Activated CD8-positive, alpha-beta T cell treated with anti-CD3 and anti-CD28 coated beads, Interleukin-2, amount 10 ng/mL, durations not matched to agents 7 days and 5 days (primary cell): ENCODE data around the gene KLHL3. TPM values are rescaled to one million over a fixed set of nuclear protein-coding genes. Genes with fewer than 3 reads are reported as not detected.

Source experiments
- ATAC-seq: fragments of 150-1000 bp; cut with Tn5 transposase; one replicate; pipeline ENCODE4 v1.10.0; 2021; ENCODE audit warnings: moderate library complexity
- CTCF ChIA-PET: fragments of 350-600 bp; sonication (Branson Sonifier 250); formaldehyde crosslinking; loops from one replicate; lab custom pipeline; 2021; ENCODE audit warnings: antibody characterized with exemption; lab: Charles Lee
- POLR2A ChIA-PET: fragments of 350-600 bp; sonication (Branson Sonifier 250); formaldehyde crosslinking; loops from one replicate; lab custom pipeline; 2021; ENCODE audit warnings: antibody characterized with exemption; lab: Charles Lee
- DNase-seq: peaks from one replicate; pipeline ENCODE4 v3.0.0-alpha.2; 2020
- H3K27ac Mint-ChIP-seq: one replicate; pipeline ENCODE4 v1.8.0; 2021; ENCODE audit warnings: mild to moderate bottlenecking, mixed read lengths
- H3K27me3 Mint-ChIP-seq: one replicate; pipeline ENCODE4 v1.8.0; 2021; ENCODE audit warnings: low read depth, mixed read lengths
- H3K36me3 Mint-ChIP-seq: one replicate; pipeline ENCODE4 v1.8.0; 2021; ENCODE audit warnings: low read depth, mixed read lengths
- H3K4me1 Mint-ChIP-seq: one replicate; pipeline ENCODE4 v1.8.0; 2021; ENCODE audit warnings: low read depth, mixed read lengths
- H3K4me3 Mint-ChIP-seq: one replicate; pipeline ENCODE4 v1.8.0; 2021; ENCODE audit warnings: mild to moderate bottlenecking, mixed read lengths
- H3K9me3 Mint-ChIP-seq: one replicate; pipeline ENCODE4 v1.8.0; 2022; ENCODE audit warnings: mixed read lengths; ENCODE audit not compliant: insufficient read depth
- total RNA-seq, 2 experiments: library from RNA; stranded (reverse); gene quantifications; one replicate each; pipeline ENCODE4 v1.2.3, GENCODE V29; 2021

Gene KLHL3
- total RNA-seq, 2 experiments from 2014 or later: 13.7 to 15.2 TPM

GRCh38 chr5:137630972-137631370 lies 104.9 kb downstream of the KLHL3 start:
- Mint-ChIP-seq H3K9me3 (no peaks in the 10 kb centered on the region), H3K27ac (no peak overlapping the region), H3K36me3 (no peaks in the 10 kb centered on the region), H3K4me3 (no peak overlapping the region), H3K4me1 (no peaks in the 10 kb centered on the region), H3K27me3 (no peaks in the 10 kb centered on the region)
- POLR2A ChIA-PET: no interaction called here
- CTCF ChIA-PET: interaction anchor here (2.0 to 7.2 kb wide), 7 partner anchors 10 to 437 kb away, joined by 6 to 111 read pairs (median 17); partner anchors contain the start of gene KLHL3
- no peak for ATAC-seq
- no peak for DNase-seq

- Mint-ChIP-seq H3K9me3 (no peaks in the 10 kb centered on the region), H3K36me3 (no peaks in the 10 kb centered on the region), H3K4me1 (no peaks in the 10 kb centered on the region), H3K27ac (no peak overlapping the region), H3K27me3 (no peaks in the 10 kb centered on the region), H3K4me3 (no peak overlapping the region)
- ATAC-seq (no peak), DNase-seq (no peak)
- CTCF ChIA-PET: interaction anchor here (0.7 to 7.2 kb wide), 27 partner anchors 10 to 447 kb away, joined by 3 to 111 read pairs (median 5); partner anchors contain the start of gene KLHL3
- POLR2A ChIA-PET: no interaction called here
These were observed 105.5 kb downstream of the KLHL3 start for GRCh38 chr5:137630216-137630971.

GRCh38 chr5:137629646-137630045 lies 106.2 kb downstream of the KLHL3 start:
- no peaks in the 10 kb centered on the region for H3K9me3 Mint-ChIP-seq
- POLR2A ChIA-PET: no interaction called here
- CTCF ChIA-PET: interaction anchor here (0.6 to 7.2 kb wide), 33 partner anchors 9 to 504 kb away, joined by 3 to 111 read pairs (median 5); partner anchors contain the start of genes KLHL3 and PKD2L2
- no peaks in the 10 kb centered on the region for H3K27me3 Mint-ChIP-seq
- H3K4me1 Mint-ChIP-seq: no peaks in the 10 kb centered on the region
- H3K36me3 Mint-ChIP-seq: no peaks in the 10 kb centered on the region
- peak; percentile 40 for DNase-seq
- ATAC-seq: peak; percentile 73
- H3K27ac Mint-ChIP-seq: peak overlapping the region; percentile 19
- no peak overlapping the region for H3K4me3 Mint-ChIP-seq

- DNase-seq: no peak
- ChIA-PET POLR2A (no interaction called here), CTCF (interaction anchor here (0.6 to 7.2 kb wide), 4 partner anchors 10 to 505 kb away, joined by 3 to 111 read pairs (median 8); no protein-coding TSS in a partner anchor)
- ATAC-seq: no peak
- Mint-ChIP-seq H3K9me3 (no peaks in the 10 kb centered on the region), H3K4me1 (no peaks in the 10 kb centered on the region), H3K36me3 (no peaks in the 10 kb centered on the region), H3K27me3 (no peaks in the 10 kb centered on the region), H3K4me3 (no peak overlapping the region), H3K27ac (no peak overlapping the region)
These were observed 108.2 kb downstream of the KLHL3 start for GRCh38 chr5:137627706-137628105.

GRCh38 chr5:137627293-137627692 lies 108.6 kb downstream of the KLHL3 start:
- no peaks in the 10 kb centered on the region for H3K9me3 Mint-ChIP-seq
- H3K27me3 Mint-ChIP-seq: no peaks in the 10 kb centered on the region
- ChIA-PET POLR2A (no interaction called here), CTCF (interaction anchor here (1.0 to 7.2 kb wide), 2 partner anchors 33 to 114 kb away, joined by 3 to 111 read pairs; no protein-coding TSS in a partner anchor)
- H3K4me1 Mint-ChIP-seq: no peaks in the 10 kb centered on the region
- H3K36me3 Mint-ChIP-seq: no peaks in the 10 kb centered on the region
- H3K27ac Mint-ChIP-seq: no peak overlapping the region
- DNase-seq (no peak), ATAC-seq (no peak)
- H3K4me3 Mint-ChIP-seq: no peak overlapping the region

GRCh38 chr5:137624786-137625349 lies 111.0 kb downstream of the KLHL3 start:
- H3K27me3 Mint-ChIP-seq: no peaks in the 10 kb centered on the region
- no peak overlapping the region for H3K4me3 Mint-ChIP-seq
- DNase-seq (no peak), ATAC-seq (no peak)
- H3K36me3 Mint-ChIP-seq: no peaks in the 10 kb centered on the region
- CTCF ChIA-PET: interaction anchor here (2.2 kb wide), 1 partner anchor 117 kb away, joined by 6 read pairs; no protein-coding TSS in a partner anchor
- H3K9me3 Mint-ChIP-seq: no peaks in the 10 kb centered on the region
- H3K27ac Mint-ChIP-seq: no peak overlapping the region
- POLR2A ChIA-PET: no interaction called here
- H3K4me1 Mint-ChIP-seq: no peaks in the 10 kb centered on the region

GRCh38 chr5:137622850-137623249 lies 113.0 kb downstream of the KLHL3 start:
- H3K4me1 Mint-ChIP-seq: no peaks in the 10 kb centered on the region
- no peak overlapping the region for H3K27ac Mint-ChIP-seq
- ChIA-PET CTCF (interaction anchor here (2.2 kb wide), 1 partner anchor 119 kb away, joined by 6 read pairs; no protein-coding TSS in a partner anchor), POLR2A (no interaction called here)
- H3K36me3 Mint-ChIP-seq: no peaks in the 10 kb centered on the region
- ATAC-seq: no peak
- DNase-seq: no peak
- H3K27me3 Mint-ChIP-seq: no peaks in the 10 kb centered on the region
- H3K9me3 Mint-ChIP-seq: no peaks in the 10 kb centered on the region
- no peak overlapping the region for H3K4me3 Mint-ChIP-seq

- Mint-ChIP-seq H3K4me1 (no peaks in the 10 kb centered on the region), H3K9me3 (no peaks in the 10 kb centered on the region), H3K36me3 (no peaks in the 10 kb centered on the region), H3K4me3 (no peak overlapping the region), H3K27ac (no peak overlapping the region), H3K27me3 (no peaks in the 10 kb centered on the region)
- ChIA-PET POLR2A (no interaction called here), CTCF (no interaction called here)
- DNase-seq (no peak), ATAC-seq (no peak)
These were observed 113.7 kb downstream of the KLHL3 start for GRCh38 chr5:137621861-137622823.

- no peak overlapping the region for H3K4me3 Mint-ChIP-seq
- no peaks in the 10 kb centered on the region for H3K9me3 Mint-ChIP-seq
- H3K27ac Mint-ChIP-seq: no peak overlapping the region
- no peaks in the 10 kb centered on the region for H3K36me3 Mint-ChIP-seq
- ATAC-seq (no peak), DNase-seq (no peak)
- CTCF ChIA-PET: interaction anchor here (1.1 to 1.2 kb wide), 2 partner anchors 8 to 121 kb away, joined by 5 to 6 read pairs; no protein-coding TSS in a partner anchor
- no peaks in the 10 kb centered on the region for H3K27me3 Mint-ChIP-seq
- H3K4me1 Mint-ChIP-seq: no peaks in the 10 kb centered on the region
- POLR2A ChIA-PET: no interaction called here
These were observed 114.6 kb downstream of the KLHL3 start for GRCh38 chr5:137621306-137621705.

GRCh38 chr5:137619191-137619870 lies 116.6 kb downstream of the KLHL3 start:
- Mint-ChIP-seq H3K4me3 (no peak overlapping the region), H3K27ac (no peak overlapping the region), H3K27me3 (no peaks in the 10 kb centered on the region), H3K4me1 (no peaks in the 10 kb centered on the region), H3K9me3 (no peaks in the 10 kb centered on the region), H3K36me3 (no peaks in the 10 kb centered on the region)
- no peak for ATAC-seq
- no peak for DNase-seq
- CTCF ChIA-PET: interaction anchor here (1.4 kb wide), 1 partner anchor 41 kb away, joined by 3 read pairs; no protein-coding TSS in a partner anchor
- POLR2A ChIA-PET: interaction anchor here (1.1 kb wide), 1 partner anchor 127 kb away, joined by 3 read pairs; no protein-coding TSS in a partner anchor
